CD4-positive, alpha-beta T cell (primary cell): ENCODE measurements around the gene SRD5A3. TPM values are rescaled to one million over a fixed set of nuclear protein-coding genes. Genes with fewer than 3 reads are reported as not detected.

Source experiments
- ATAC-seq: fragments of 200-7000 bp; cut with Tn5 transposase; one replicate; pipeline ENCODE4 v1.10.0; 2022; ENCODE audit warnings: mild to moderate bottlenecking; ENCODE audit not compliant: poor library complexity
- CTCF ChIA-PET: fragments of 350-600 bp; sonication (Branson Sonifier 250); formaldehyde crosslinking; loops from one replicate; lab custom pipeline; 2021; ENCODE audit warnings: antibody characterized with exemption, inconsistent platforms; lab: Charles Lee
- POLR2A ChIA-PET: fragments of 350-600 bp; sonication (Branson Sonifier 250); formaldehyde crosslinking; loops from one replicate; lab custom pipeline; 2021; ENCODE audit warnings: antibody characterized with exemption, inconsistent platforms; lab: Charles Lee
- DNase-seq, 14 experiments: peaks; one replicate each; pipeline ENCODE4 v3.0.0-alpha.2; 2013 to 2020; ENCODE audit warnings: mixed read lengths in 2 of 14
- H3K27ac ChIP-seq, 2 donors: one replicate each; pipeline versions ENCODE4 v1.5.1 to v1.7.0; 2013; ENCODE audit warnings: low read length in 2 of 2, low read depth in 1 of 2, mild to moderate bottlenecking in 1 of 2
- H3K27me3 ChIP-seq, 2 experiments: 1 replicate in 1 of 2; 2 replicates in 1 of 2; pipeline versions ENCODE4 v1.6.1 to v1.7.0; 2013; ENCODE audit warnings: low read length in 2 of 2, control low read depth in 1 of 2, mild to moderate bottlenecking in 1 of 2, moderate library complexity in 1 of 2; ENCODE audit not compliant: insufficient read depth in 2 of 2, control insufficient read depth in 1 of 2
- H3K36me3 ChIP-seq: one replicate; pipeline ENCODE4 v1.6.1; 2013; ENCODE audit warnings: low read length, control low read depth; ENCODE audit not compliant: insufficient read depth
- H3K4me1 ChIP-seq: one replicate; pipeline ENCODE4 v1.6.1; 2013; ENCODE audit warnings: low read length, control low read depth; ENCODE audit not compliant: insufficient read depth
- H3K4me3 ChIP-seq: one replicate; pipeline ENCODE4 v1.5.1; 2013; ENCODE audit warnings: mild to moderate bottlenecking, low read length, moderate library complexity
- H3K9me3 ChIP-seq, 2 experiments: 1 replicate in 1 of 2; 2 replicates in 1 of 2; pipeline versions ENCODE4 v1.6.1 to v1.7.0; 2013; ENCODE audit warnings: low read length in 2 of 2, mild to moderate bottlenecking in 2 of 2, control low read depth in 1 of 2, moderate library complexity in 1 of 2; ENCODE audit not compliant: control insufficient read depth in 1 of 2, insufficient read depth in 1 of 2
- H3K27ac Mint-ChIP-seq: one replicate; pipeline ENCODE4 v1.8.0; 2020; ENCODE audit warnings: mixed read lengths
- H3K27me3 Mint-ChIP-seq: one replicate; pipeline ENCODE4 v1.8.0; 2021; ENCODE audit warnings: mixed read lengths
- H3K36me3 Mint-ChIP-seq: one replicate; pipeline ENCODE4 v1.8.0; 2021; ENCODE audit warnings: low read depth, mixed read lengths
- H3K4me1 Mint-ChIP-seq: one replicate; pipeline ENCODE4 v1.8.0; 2021; ENCODE audit warnings: low read depth, mixed read lengths
- H3K4me3 Mint-ChIP-seq: one replicate; pipeline ENCODE4 v1.8.0; 2020; ENCODE audit warnings: mild to moderate bottlenecking, mixed read lengths
- H3K9me3 Mint-ChIP-seq: one replicate; pipeline ENCODE4 v1.8.0; 2020; ENCODE audit warnings: mixed read lengths
- intact Hi-C, 2 experiments: fragments of 100-400 bp; cut with DNase I in 1 of 2; cut with micrococcal nuclease in 1 of 2; formaldehyde crosslinking; loops; one replicate each; pipeline versions ENCODE4 v1.15.1 to v1.9.0; 2023 to 2025; cut with DNase I, micrococcal nuclease
- total RNA-seq, 174 experiments: library from RNA in 2 of 174; stranded (reverse) in 2 of 174; gene quantifications; one replicate each; pipeline ENCODE4 v1.2.3 and lab custom pipeline; 2021 to 2026
- TF ChIP-seq, protein P1 (sequence below): fragments of 200-600 bp; IDR thresholded peaks from one replicate; pipeline ENCODE4 v1.8.0; 2022; ENCODE audit warnings: antibody characterized with exemption, mild to moderate bottlenecking

The SRD5A3 gene
- total RNA-seq, 2 experiments from 2014 or later = 2.1 to 2.2 TPM

DNA sequence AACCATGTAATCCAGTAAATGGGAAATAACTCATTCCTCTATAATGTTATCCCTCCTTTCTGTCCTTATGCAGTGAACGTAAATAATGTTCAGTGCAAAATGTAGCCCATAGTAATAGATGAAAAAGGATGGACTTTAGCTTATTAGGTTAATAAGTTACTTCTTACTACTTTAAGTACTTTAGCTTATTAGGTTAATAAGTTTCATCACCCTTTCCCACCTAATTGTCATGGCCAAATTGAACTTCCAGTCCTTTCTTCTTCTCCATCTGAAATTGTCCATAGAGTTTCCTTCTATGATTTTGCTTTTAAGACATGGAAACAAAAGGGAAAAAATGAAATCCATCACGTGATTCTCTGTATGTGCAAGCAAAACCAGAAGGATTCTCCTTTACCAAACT is 34.5 kb downstream of the SRD5A3 start:
- ATAC-seq = no peak

DNA sequence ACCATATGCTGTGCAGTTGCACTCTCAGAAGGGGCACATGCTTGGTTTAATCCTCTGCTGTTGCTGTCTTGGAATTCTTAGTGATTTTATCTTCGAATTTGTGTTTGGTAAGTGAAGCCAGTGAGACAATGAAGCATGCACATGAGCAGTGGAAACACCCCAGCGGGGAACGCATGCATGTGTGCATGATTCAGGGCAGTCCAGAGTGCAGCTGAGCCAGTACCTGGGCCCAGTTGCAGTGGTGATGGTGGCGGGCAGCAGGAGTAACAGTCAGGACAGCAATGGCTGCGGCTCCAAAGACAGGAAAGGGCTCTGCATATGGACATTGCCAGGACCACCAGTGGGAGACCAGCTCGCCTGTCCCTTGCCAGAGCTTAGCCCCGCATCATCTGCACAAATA is 35.5 kb downstream of the SRD5A3 start:
- H3K27me3 Mint-ChIP-seq = no peaks in the 10 kb centered on the region
- Histone ChIP-seq H3K9me3 (no peaks in the 10 kb centered on the region), H3K36me3 (no peaks in the 10 kb centered on the region), H3K4me1 (no peaks in the 10 kb centered on the region), H3K27me3 (no peaks in the 10 kb centered on the region), H3K27ac (no peak overlapping the region), H3K4me3 (no peak overlapping the region)
- H3K4me3 Mint-ChIP-seq = no peak overlapping the region
- H3K27ac Mint-ChIP-seq = no peak overlapping the region
- ChIA-PET POLR2A (no interaction called here), CTCF (no interaction called here)
- no peaks in the 10 kb centered on the region for H3K36me3 Mint-ChIP-seq
- intact Hi-C loops = no loop called here
- no peaks in the 10 kb centered on the region for H3K9me3 Mint-ChIP-seq
- ATAC-seq = no peak
- H3K4me1 Mint-ChIP-seq = no peaks in the 10 kb centered on the region
- DNase-seq = no peak
- TF ChIP-seq, protein P1, sequence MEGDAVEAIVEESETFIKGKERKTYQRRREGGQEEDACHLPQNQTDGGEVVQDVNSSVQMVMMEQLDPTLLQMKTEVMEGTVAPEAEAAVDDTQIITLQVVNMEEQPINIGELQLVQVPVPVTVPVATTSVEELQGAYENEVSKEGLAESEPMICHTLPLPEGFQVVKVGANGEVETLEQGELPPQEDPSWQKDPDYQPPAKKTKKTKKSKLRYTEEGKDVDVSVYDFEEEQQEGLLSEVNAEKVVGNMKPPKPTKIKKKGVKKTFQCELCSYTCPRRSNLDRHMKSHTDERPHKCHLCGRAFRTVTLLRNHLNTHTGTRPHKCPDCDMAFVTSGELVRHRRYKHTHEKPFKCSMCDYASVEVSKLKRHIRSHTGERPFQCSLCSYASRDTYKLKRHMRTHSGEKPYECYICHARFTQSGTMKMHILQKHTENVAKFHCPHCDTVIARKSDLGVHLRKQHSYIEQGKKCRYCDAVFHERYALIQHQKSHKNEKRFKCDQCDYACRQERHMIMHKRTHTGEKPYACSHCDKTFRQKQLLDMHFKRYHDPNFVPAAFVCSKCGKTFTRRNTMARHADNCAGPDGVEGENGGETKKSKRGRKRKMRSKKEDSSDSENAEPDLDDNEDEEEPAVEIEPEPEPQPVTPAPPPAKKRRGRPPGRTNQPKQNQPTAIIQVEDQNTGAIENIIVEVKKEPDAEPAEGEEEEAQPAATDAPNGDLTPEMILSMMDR = no peak

More for the DNA sequence above, 34.5 kb downstream of the SRD5A3 start:
- H3K36me3 Mint-ChIP-seq = no peaks in the 10 kb centered on the region
- ChIA-PET POLR2A (no interaction called here), CTCF (no interaction called here)
- no peak overlapping the region for H3K27ac ChIP-seq
- intact Hi-C loops = no loop called here
- H3K4me3 ChIP-seq = no peak overlapping the region
- H3K27me3 Mint-ChIP-seq = no peaks in the 10 kb centered on the region
- DNase-seq = no peak
- no peaks in the 10 kb centered on the region for H3K9me3 ChIP-seq
- TF ChIP-seq, protein P1 = no peak
- H3K27ac Mint-ChIP-seq = no peak overlapping the region
- H3K9me3 Mint-ChIP-seq = no peaks in the 10 kb centered on the region
- no peaks in the 10 kb centered on the region for H3K36me3 ChIP-seq
- no peaks in the 10 kb centered on the region for H3K27me3 ChIP-seq
- H3K4me1 ChIP-seq = no peaks in the 10 kb centered on the region
- H3K4me1 Mint-ChIP-seq = no peaks in the 10 kb centered on the region
- H3K4me3 Mint-ChIP-seq = no peak overlapping the region

DNA sequence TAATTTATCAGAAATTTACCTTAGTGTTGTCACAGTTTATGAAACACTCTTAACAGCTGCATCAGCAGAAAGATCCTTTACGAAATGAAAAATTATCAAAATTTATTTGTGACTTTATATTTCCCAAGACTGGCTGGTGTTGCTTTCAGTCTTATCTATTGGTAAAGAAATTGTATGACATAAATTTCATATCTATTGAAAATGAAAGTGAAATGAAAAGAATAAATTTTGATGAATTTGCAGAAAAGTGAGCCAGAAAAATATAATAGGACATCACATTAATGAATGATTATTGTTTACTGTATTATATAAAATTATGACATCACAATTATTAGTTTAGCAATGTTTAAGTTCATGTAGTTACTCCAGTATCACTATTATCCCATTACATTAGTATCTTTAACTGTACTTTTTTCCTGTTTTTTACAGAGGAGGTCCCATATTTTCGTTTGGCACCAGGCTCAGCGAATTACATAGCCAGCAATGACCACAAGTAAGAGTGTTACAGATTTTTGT is 36.5 kb downstream of the SRD5A3 start:
- no peaks in the 10 kb centered on the region for H3K36me3 Mint-ChIP-seq
- no peak for ATAC-seq
- H3K4me3 ChIP-seq = no peak overlapping the region
- H3K9me3 Mint-ChIP-seq = no peaks in the 10 kb centered on the region
- no peaks in the 10 kb centered on the region for H3K27me3 Mint-ChIP-seq
- H3K4me1 ChIP-seq = no peaks in the 10 kb centered on the region
- ChIA-PET CTCF (no interaction called here), POLR2A (no interaction called here)
- no peaks in the 10 kb centered on the region for H3K27me3 ChIP-seq
- intact Hi-C loops = no loop called here
- no peak overlapping the region for H3K27ac Mint-ChIP-seq
- no peak overlapping the region for H3K4me3 Mint-ChIP-seq
- TF ChIP-seq, protein P1 = no peak
- H3K27ac ChIP-seq = no peak overlapping the region
- no peaks in the 10 kb centered on the region for H3K36me3 ChIP-seq
- H3K9me3 ChIP-seq = no peaks in the 10 kb centered on the region
- H3K4me1 Mint-ChIP-seq = no peaks in the 10 kb centered on the region
- no peak for DNase-seq
